Measurements from ENCODE around the gene FAM89B.

GRCh38 chr11:65619281-65619928 lies 47.1 kb downstream of the FAM89B start:
- TF ChIP-seq CTCF (IDR thresholded peaks at IDR 0.05; ENCODE audit: poor library complexity, severe bottlenecking) (no peak), POLR2AphosphoS5 (IDR thresholded peaks at IDR 0.05) (no peak), EZH2 (IDR thresholded peaks at IDR 0.05; ENCODE audit: borderline replicate concordance, insufficient read depth, low read length, poor library complexity, severe bottlenecking) (no peak), REST (IDR thresholded peaks at IDR 0.05; ENCODE audit: borderline replicate concordance) (no peak), MXI1 (conservative IDR thresholded peaks at IDR 0.05; ENCODE audit: poor library complexity, severe bottlenecking) (no peak), TAF1 (IDR thresholded peaks at IDR 0.05; ENCODE audit: low read depth) (no peak)

All from neural cell (in vitro differentiated cells).